B cell (primary cell): ENCODE data around the gene FRMD4A. TPM values are rescaled to one million over a fixed set of nuclear protein-coding genes. Genes with fewer than 3 reads are reported as not detected.

Source experiments
- ATAC-seq: fragments of 200-7000 bp; cut with Tn5 transposase; one replicate; pipeline ENCODE4 v1.10.0; 2021; ENCODE audit warnings: low read depth, mild to moderate bottlenecking, moderate number of reproducible peaks, moderate library complexity
- CTCF ChIA-PET: fragments of 350-600 bp; sonication (Branson Sonifier 250); formaldehyde crosslinking; loops from one replicate; lab custom pipeline; 2021; ENCODE audit warnings: antibody characterized with exemption, inconsistent platforms; lab: Charles Lee
- POLR2A ChIA-PET: fragments of 350-600 bp; sonication (Branson Sonifier 250); formaldehyde crosslinking; loops from one replicate; lab custom pipeline; 2021; ENCODE audit warnings: antibody characterized with exemption; lab: Charles Lee
- DNase-seq: peaks from one replicate; pipeline ENCODE4 v3.0.0; 2013
- H2AFZ ChIP-seq: 2 replicates; pipeline ENCODE4 v1.6.1; 2012; ENCODE audit warnings: mild to moderate bottlenecking, low read depth, low read length; ENCODE audit not compliant: insufficient read depth, poor library complexity, severe bottlenecking
- H3K27ac ChIP-seq, 2 donors: 1 replicate in 1 of 2; 2 replicates in 1 of 2; pipeline ENCODE4 v1.5.1; 2012 to 2013; ENCODE audit warnings: low read length in 2 of 2, mild to moderate bottlenecking in 2 of 2, moderate library complexity in 1 of 2
- H3K27me3 ChIP-seq, 4 experiments: fragments of 200-600 bp in 1 of 4; sonication (generic) in 1 of 4; replicated peaks in 1 of 4; 1 replicate in 2 of 4; 2 replicates in 2 of 4; pipeline versions ENCODE4 v1.6.1 to v1.7.0; 2013 to 2016; ENCODE audit warnings: low read length in 3 of 4, mild to moderate bottlenecking in 2 of 4, mixed read lengths in 1 of 4, moderate library complexity in 1 of 4; ENCODE audit not compliant: insufficient read depth in 4 of 4, control insufficient read depth in 3 of 4; ENCODE audit errors: control extremely low read depth in 1 of 4
- H3K36me3 ChIP-seq, 2 experiments: replicated peaks in 1 of 2; 1 replicate in 1 of 2; 2 replicates in 1 of 2; pipeline versions ENCODE4 v1.6.1 to v1.7.1; 2013; ENCODE audit warnings: low read length in 1 of 2; ENCODE audit not compliant: insufficient read depth in 2 of 2, control insufficient read depth in 1 of 2; ENCODE audit errors: control extremely low read depth in 1 of 2, extremely low read depth in 1 of 2
- H3K4me1 ChIP-seq, 2 donors: fragments of 200-600 bp in 1 of 2; sonication (generic) in 1 of 2; 1 replicate in 1 of 2; 2 replicates in 1 of 2; pipeline versions ENCODE4 v1.5.1 to v1.6.1; 2013 to 2017; ENCODE audit warnings: low read length in 2 of 2; ENCODE audit not compliant: control insufficient read depth in 2 of 2, insufficient read depth in 2 of 2
- H3K4me2 ChIP-seq: replicated peaks from 2 replicates; pipeline ENCODE3; 2012; ENCODE audit warnings: mild to moderate bottlenecking, low read depth, low read length; ENCODE audit not compliant: poor library complexity, severe bottlenecking
- H3K4me3 ChIP-seq, 5 experiments: fragments of 200-600 bp in 1 of 5; sonication (generic) in 1 of 5; 1 replicate in 3 of 5; 2 replicates in 2 of 5; pipeline versions ENCODE4 v1.5.1 to v1.7.0; 2011 to 2016; ENCODE audit warnings: low read length in 4 of 5, mild to moderate bottlenecking in 4 of 5, low read depth in 2 of 5, control low read depth in 1 of 5, moderate library complexity in 1 of 5; ENCODE audit not compliant: insufficient read depth in 1 of 5; ENCODE audit errors: control extremely low read depth in 1 of 5, extremely low read depth in 1 of 5
- H3K79me2 ChIP-seq: fragments of 200-600 bp; sonication (generic); one replicate; pipeline ENCODE4 v1.6.0; 2016; ENCODE audit warnings: low read length; ENCODE audit not compliant: control insufficient read depth, insufficient read depth
- H3K9ac ChIP-seq: fragments of 200-600 bp; sonication (generic); 2 replicates; pipeline ENCODE4 v1.6.1; 2017; ENCODE audit warnings: mild to moderate bottlenecking, low read length, moderate library complexity
- H3K9me3 ChIP-seq, 3 donors: one replicate each; pipeline versions ENCODE4 v1.6.1 to v1.7.1; 2013; ENCODE audit warnings: low read length in 2 of 3; ENCODE audit not compliant: control insufficient read depth in 2 of 3, insufficient read depth in 1 of 3; ENCODE audit errors: control extremely low read depth in 1 of 3
- H4K20me1 ChIP-seq: 2 replicates; pipeline ENCODE4 v1.6.0; 2012; ENCODE audit warnings: mild to moderate bottlenecking, low read length; ENCODE audit not compliant: insufficient read depth, control insufficient read depth, poor library complexity, severe bottlenecking
- H3K27ac Mint-ChIP-seq: one replicate; pipeline ENCODE4 v1.8.0; 2021; ENCODE audit warnings: mixed read lengths
- H3K27me3 Mint-ChIP-seq: one replicate; pipeline ENCODE4 v1.8.0; 2021; ENCODE audit warnings: mixed read lengths
- H3K4me1 Mint-ChIP-seq: one replicate; pipeline ENCODE4 v1.8.0; 2021; ENCODE audit warnings: mixed read lengths
- H3K4me3 Mint-ChIP-seq: one replicate; pipeline ENCODE4 v1.8.0; 2021; ENCODE audit warnings: mixed read lengths
- H3K9me3 Mint-ChIP-seq: one replicate; pipeline ENCODE4 v1.8.0; 2022; ENCODE audit warnings: mixed read lengths; ENCODE audit not compliant: insufficient read depth
- CTCF ChIP-seq: fragments of 200-600 bp; IDR thresholded peaks from one replicate; pipeline ENCODE4 v1.8.0; 2022; ENCODE audit warnings: antibody characterized with exemption, mild to moderate bottlenecking
- EZH2 ChIP-seq: IDR thresholded peaks from 2 replicates; pipeline ENCODE4 v1.6.1; 2012; ENCODE audit warnings: borderline replicate concordance, low read depth, mild to moderate bottlenecking, moderate library complexity, low read length; ENCODE audit not compliant: insufficient read depth, poor library complexity, severe bottlenecking
- WGBS: methylation state at CpG from one replicate; pipeline ENCODE4 v1.1.5; 2013; ENCODE audit warnings: missing lambda C conversion rate; ENCODE audit not compliant: insufficient coverage; 5-methylcytosine and 5-hydroxymethylcytosine counted together
- intact Hi-C: fragments of 100-400 bp; cut with micrococcal nuclease; formaldehyde crosslinking; loops from one replicate; pipeline ENCODE4 v1.10.0; 2022
- polyA plus RNA-seq: library from polyadenylated mRNA; depleted of rRNA; stranded (reverse); fragments of >200 nt; gene quantifications from 2 replicates; pipeline ENCODE4 v1.2.3, GENCODE V29; 2012
- total RNA-seq, 2 donors: library from RNA; stranded (reverse); fragments of 120-200 nt in 1 of 2; gene quantifications; 1 replicate in 1 of 2; 2 replicates in 1 of 2; pipeline versions ENCODE4 v1.2.3 to v1.2.4, GENCODE V29; 2013 to 2022

FRMD4A gene
- total and polyA plus RNA-seq, 2 donors (not counting 1 experiment from before 2014, with no cell fraction given): 0.76 to 3.4 TPM

GRCh38 chr10:13928451-13928850, 402.3 kb downstream of the FRMD4A start:
- Histone ChIP-seq H3K4me1 (peaks cover 13 to 15% of the 10 kb centered on the region in 2 donors), H3K9me3 (peaks cover 0 to 3% (median 0%) of the 10 kb centered on the region in 3 donors), H3K4me3 (no peak overlapping the region), H4K20me1 (no peaks in the 10 kb centered on the region), H3K27me3 (peaks cover 0 to 11% (median 0%) of the 10 kb centered on the region in 4 experiments), H2AFZ (no peak overlapping the region), H3K4me2 (no peak overlapping the region), H3K9ac (no peak overlapping the region), H3K36me3 (no peaks in the 10 kb centered on the region), H3K79me2 (no peaks in the 10 kb centered on the region), H3K27ac (no peak overlapping the region)
- ChIA-PET CTCF (no interaction called here), POLR2A (no interaction called here)
- DNase-seq: no peak
- TF ChIP-seq CTCF (no peak), EZH2 (no peak)
- no peak for ATAC-seq
- H3K27ac Mint-ChIP-seq: peak overlapping the region; percentile 37
- peaks cover 14% of the 10 kb centered on the region for H3K27me3 Mint-ChIP-seq
- no CpG with 5 or more reads among the region's 3 CpGs for WGBS
- intact Hi-C loops: loop anchor here (5.0 to 10.0 kb wide), 2 partner anchors 66 to 141 kb away; no protein-coding TSS in a partner anchor
- H3K9me3 Mint-ChIP-seq: no peaks in the 10 kb centered on the region
- H3K4me3 Mint-ChIP-seq: no peak overlapping the region
- peaks cover 22% of the 10 kb centered on the region for H3K4me1 Mint-ChIP-seq

GRCh38 chr10:13925971-13926780, 404.5 kb downstream of the FRMD4A start:
- CTCF ChIA-PET: no interaction called here
- peaks cover 24% of the 10 kb centered on the region for H3K4me1 Mint-ChIP-seq
- no peaks in the 10 kb centered on the region for H3K9me3 ChIP-seq
- H3K79me2 ChIP-seq: no peaks in the 10 kb centered on the region
- no peaks in the 10 kb centered on the region for H4K20me1 ChIP-seq
- H2AFZ ChIP-seq: no peak overlapping the region
- ATAC-seq (no peak), DNase-seq (no peak)
- H3K9ac ChIP-seq: no peak overlapping the region
- peak overlapping the region; percentile 61 for H3K27ac Mint-ChIP-seq
- H3K4me3 ChIP-seq: no peak overlapping the region
- peaks cover 13 to 15% of the 10 kb centered on the region in 2 donors for H3K4me1 ChIP-seq
- intact Hi-C loops: loop anchor here (5.0 to 10.0 kb wide), 2 partner anchors 69 to 139 kb away; no protein-coding TSS in a partner anchor
- H3K4me2 ChIP-seq: peak overlapping the region; percentile 12
- H3K27me3 Mint-ChIP-seq: peaks cover 10% of the 10 kb centered on the region
- H3K9me3 Mint-ChIP-seq: no peaks in the 10 kb centered on the region
- peaks cover 0 to 8% (median 0%) of the 10 kb centered on the region in 4 experiments for H3K27me3 ChIP-seq
- 13% methylated on average over 5 of the region's 5 CpGs for WGBS
- no peaks in the 10 kb centered on the region for H3K36me3 ChIP-seq
- POLR2A ChIA-PET: no interaction called here
- H3K27ac ChIP-seq: no peak overlapping the region
- H3K4me3 Mint-ChIP-seq: peak overlapping the region; percentile 33
- TF ChIP-seq EZH2: no peak
- no peak for TF ChIP-seq CTCF
